ENCODE results near the gene SLC5A11. TPM values are rescaled to one million over a fixed set of nuclear protein-coding genes. Genes with fewer than 3 reads are reported as not detected.

Gene SLC5A11
- total RNA-seq, 1 experiment from 2014 or later, result 0.22 TPM

GRCh38 chr16:24829153-24829552, 16.6 kb upstream of the SLC5A11 start:
- H3K4me1 Mint-ChIP-seq, result no peaks in the 10 kb centered on the region
- Histone ChIP-seq H3K4ac (ENCODE audit: low read depth, low read length) (no peak overlapping the region), H4K8ac (replicated peaks; ENCODE audit: insufficient read length, low read depth, low read length) (no peak overlapping the region), H3K4me2 (ENCODE audit: insufficient read depth, insufficient read length, low read length) (no peak overlapping the region), H4K5ac (ENCODE audit: insufficient read length, low read depth, low read length) (no peak overlapping the region), H3K14ac (ENCODE audit: insufficient read depth, low read length) (no peak overlapping the region), H4K91ac (ENCODE audit: insufficient read length, low read depth, low read length) (no peak overlapping the region), H3T11ph (ENCODE audit: low read length) (no peak overlapping the region), H3K79me1 (ENCODE audit: insufficient read depth, low read depth, low read length, poor library complexity, severe bottlenecking) (no peaks in the 10 kb centered on the region), H2BK12ac (ENCODE audit: insufficient read length, low read depth, low read length) (no peak overlapping the region), H3K27me3 (ENCODE audit: insufficient read depth, low read length) (no peaks in the 10 kb centered on the region), H3K79me2 (ENCODE audit: insufficient read depth, low read length) (no peaks in the 10 kb centered on the region), H2BK15ac (ENCODE audit: low read depth, low read length) (no peak overlapping the region), H3K23ac (ENCODE audit: insufficient read length, low read depth, low read length) (no peak overlapping the region), H3K9ac (ENCODE audit: extremely low read depth, insufficient read length, low read length) (no peak overlapping the region), H3K27ac (ENCODE audit: insufficient read length, low read depth, low read length) (no peak overlapping the region), H3K4me1 (ENCODE audit: insufficient read depth, low read length) (no peaks in the 10 kb centered on the region), H2BK5ac (ENCODE audit: insufficient read length, low read length) (no peak overlapping the region), H3K18ac (ENCODE audit: insufficient read length, low read depth, low read length) (no peak overlapping the region), H2AFZ (ENCODE audit: low read length) (no peak overlapping the region), H3K9me3 (ENCODE audit: control insufficient read depth, low read depth, low read length) (no peaks in the 10 kb centered on the region), H4K20me1 (ENCODE audit: control insufficient read depth, insufficient read depth, insufficient read length) (no peaks in the 10 kb centered on the region), H3K56ac (ENCODE audit: insufficient read length, low read depth, low read length) (no peak overlapping the region), H3K23me2 (ENCODE audit: insufficient read length, low read depth, low read length, poor library complexity, severe bottlenecking) (no peaks in the 10 kb centered on the region), H2BK20ac (ENCODE audit: low read depth, low read length, poor library complexity, severe bottlenecking) (no peak overlapping the region), H2AK5ac (ENCODE audit: insufficient read length, low read length) (no peak overlapping the region), H2BK120ac (ENCODE audit: low read depth, low read length, poor library complexity, severe bottlenecking) (no peak overlapping the region)
- no CpG with 5 or more reads among the region's 5 CpGs for WGBS (ENCODE audit: extremely low coverage, insufficient read length, low lambda C conversion rate)
- peaks cover 10 to 33% (median 33%) of the 10 kb centered on the region in 3 experiments; a peak in 5 of 7 replicates for H3K36me3 Mint-ChIP-seq (ENCODE audit: insufficient read depth in 1 of 3, low read depth in 3 of 3)
- no peak overlapping the region; a peak in 2 of 7 replicates for H3K27ac Mint-ChIP-seq
- DNase-seq, result no peak
- TF ChIP-seq CTCF (conservative IDR thresholded peaks at IDR 0.05), result no peak
- no peaks in the 10 kb centered on the region for H3K9me3 Mint-ChIP-seq
- no peaks in the 10 kb centered on the region for H3K27me3 Mint-ChIP-seq (ENCODE audit: low read depth)
- no peak overlapping the region for H3K4me3 Mint-ChIP-seq

All from H9 (cell line).